ENCODE results near the gene MTX1. TPM values are rescaled to one million over a fixed set of nuclear protein-coding genes. Genes with fewer than 3 reads are reported as not detected.
"Not testable (repeated sequence)": the region's sequence is repeated elsewhere in the genome, so short reads cannot be mapped to it uniquely, and the experiment has no call there.

MTX1 gene
- polyA plus RNA-seq, 1 experiment: 72.7 TPM

- Histone ChIP-seq H3K27me3 (ENCODE audit: control insufficient read depth, insufficient read depth, low read length) (no peaks in the 10 kb centered on the region), H3K36me3 (ENCODE audit: control insufficient read depth, insufficient read depth, low read length) (peaks cover 5% of the 10 kb centered on the region), H3K4me3 (ENCODE audit: low read depth, low read length) (peak overlapping the region; percentile 64)
- no peak for TF ChIP-seq CTCF (IDR thresholded peaks at IDR 0.05; ENCODE audit: insufficient read depth, low read depth, low read length)
- CTCF ChIA-PET: interaction anchor here (0.7 to 7.5 kb wide), 11 partner anchors 9 to 865 kb away, joined by 3 to 147 read pairs (median 6); partner anchors contain the start of genes KRTCAP2, MTX1, THBS3 and TRIM46
- POLR2A ChIA-PET: no interaction called here
- DNase-seq (ENCODE audit: low read depth): no peak
Observed at GRCh38 chr1:155192346-155193274, 15.9 kb upstream of the MTX1 start.

- peak; percentile 99 for TF ChIP-seq CTCF (IDR thresholded peaks at IDR 0.05; ENCODE audit: insufficient read depth, low read depth, low read length)
- ChIA-PET POLR2A (no interaction called here), CTCF (interaction anchor here (0.5 to 7.5 kb wide), 21 partner anchors 9 to 1580 kb away, joined by 3 to 147 read pairs (median 4); partner anchors contain the start of genes KRTCAP2, MTX1, THBS3 and TRIM46)
- peak overlapping the region; percentile 64 for H3K4me3 ChIP-seq (ENCODE audit: low read depth, low read length)
- DNase-seq (ENCODE audit: low read depth): peak; percentile 76
- H3K36me3 ChIP-seq (ENCODE audit: control insufficient read depth, insufficient read depth, low read length): peaks cover 10% of the 10 kb centered on the region
- no peaks in the 10 kb centered on the region for H3K27me3 ChIP-seq (ENCODE audit: control insufficient read depth, insufficient read depth, low read length)
Observed at GRCh38 chr1:155193275-155193990, 15.1 kb upstream of the MTX1 start.

GRCh38 chr1:155193991-155194240 is 14.6 kb upstream of the MTX1 start:
- CTCF ChIA-PET: interaction anchor here (0.5 to 7.5 kb wide), 21 partner anchors 8 to 1580 kb away, joined by 3 to 147 read pairs (median 4); partner anchors contain the start of genes KRTCAP2, MTX1, THBS3 and TRIM46
- H3K27me3 ChIP-seq (ENCODE audit: control insufficient read depth, insufficient read depth, low read length); DNase-seq (ENCODE audit: low read depth); POLR2A ChIA-PET: not testable (repeated sequence)
- peak overlapping the region; percentile 64 for H3K4me3 ChIP-seq (ENCODE audit: low read depth, low read length)
- peaks cover 11% of the 10 kb centered on the region for H3K36me3 ChIP-seq (ENCODE audit: control insufficient read depth, insufficient read depth, low read length)

- DNase-seq (ENCODE audit: low read depth): no peak
- no peak for TF ChIP-seq CTCF (IDR thresholded peaks at IDR 0.05; ENCODE audit: insufficient read depth, low read depth, low read length)
- peak overlapping the region; percentile 64 for H3K4me3 ChIP-seq (ENCODE audit: low read depth, low read length)
Observed at GRCh38 chr1:155195201-155196102, 13.0 kb upstream of the MTX1 start.

More at GRCh38 chr1:155195201-155196102, 13.0 kb upstream of the MTX1 start:
- Histone ChIP-seq H3K27me3 (ENCODE audit: control insufficient read depth, insufficient read depth, low read length) (no peaks in the 10 kb centered on the region), H3K36me3 (ENCODE audit: control insufficient read depth, insufficient read depth, low read length) (peaks cover 15% of the 10 kb centered on the region)
- ChIA-PET POLR2A (interaction anchor here (0.9 kb wide), 1 partner anchor 60 kb away, joined by 8 read pairs; no protein-coding TSS in a partner anchor), CTCF (interaction anchor here (1.2 to 7.5 kb wide), 3 partner anchors 10 to 28 kb away, joined by 6 to 147 read pairs (median 79); partner anchors contain the start of genes KRTCAP2, MTX1, THBS3 and TRIM46)
